GM21825 (cell line): ENCODE results near the gene ZNF431.
"Not testable (repeated sequence)": the region's sequence is repeated elsewhere in the genome, so short reads cannot be mapped to it uniquely, and the experiment has no call there.

Experiments
- ATAC-seq: cut with Tn5 transposase; IDR thresholded peaks from one replicate; pipeline ENCODE4 v1.9.1; 2021; ENCODE audit warnings: mild to moderate bottlenecking, moderate library complexity; ENCODE audit not compliant: unreplicated experiment

Gene ZNF431

GRCh38 chr19:21141787-21142464 is at the start of gene ZNF431:
Gene ZNF431 (plus strand): TSS chr19:21142040. CDS start chr19:21142184, 144 bp downstream.
- ATAC-seq = peak; percentile 99

DNA sequence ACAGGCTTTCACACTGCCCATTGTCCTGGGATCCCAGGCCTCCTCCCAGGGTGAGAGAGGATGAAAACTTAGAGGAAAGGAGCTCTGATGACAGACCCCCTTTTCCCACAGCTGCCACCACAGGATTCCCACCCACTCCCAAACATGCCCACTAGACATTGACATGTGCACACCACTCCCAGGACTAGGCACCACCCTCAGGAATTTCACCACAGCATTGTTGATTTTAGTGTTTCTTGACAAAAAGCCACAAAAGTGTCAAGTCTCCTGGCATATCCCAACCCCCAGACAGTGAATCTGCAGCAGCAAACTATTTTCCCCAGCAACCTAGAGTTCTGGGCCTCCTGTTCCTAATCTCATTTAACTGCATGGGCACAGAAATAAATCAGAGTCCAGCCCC is 49.7 kb upstream of the ZNF431 start:
- no peak for ATAC-seq

DNA sequence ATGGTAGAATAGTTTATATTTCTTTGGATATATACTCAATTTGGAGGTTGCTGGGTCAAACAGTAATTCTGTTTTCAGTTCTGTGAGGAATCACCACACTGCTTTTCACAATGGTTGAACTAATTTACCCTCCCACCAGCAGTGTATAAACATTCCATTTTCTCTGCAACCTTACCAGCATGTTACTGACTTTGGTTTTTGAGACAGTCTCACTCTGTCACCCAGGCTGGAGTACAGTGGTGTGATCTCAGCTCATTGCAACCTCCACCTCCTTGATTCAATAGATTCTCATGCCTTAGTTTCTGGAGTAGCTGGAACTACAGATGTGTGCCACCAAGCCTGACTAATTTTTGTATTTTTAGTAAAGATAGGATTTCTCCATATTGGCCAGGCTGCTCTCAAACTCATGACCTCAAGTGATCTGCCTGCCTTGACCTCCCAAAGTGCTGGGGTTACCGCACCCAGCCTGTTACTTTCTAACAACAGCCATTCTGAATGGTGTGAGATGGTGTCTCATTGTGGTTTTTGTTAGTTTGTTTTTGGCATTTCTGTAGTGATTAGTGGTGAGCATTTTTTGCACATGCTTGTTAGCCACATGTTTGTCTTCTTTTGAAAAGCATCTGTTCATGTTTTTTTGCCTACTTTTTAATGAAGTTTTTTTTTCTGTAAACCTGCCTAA is 47.4 kb upstream of the ZNF431 start:
- no peak for ATAC-seq

DNA sequence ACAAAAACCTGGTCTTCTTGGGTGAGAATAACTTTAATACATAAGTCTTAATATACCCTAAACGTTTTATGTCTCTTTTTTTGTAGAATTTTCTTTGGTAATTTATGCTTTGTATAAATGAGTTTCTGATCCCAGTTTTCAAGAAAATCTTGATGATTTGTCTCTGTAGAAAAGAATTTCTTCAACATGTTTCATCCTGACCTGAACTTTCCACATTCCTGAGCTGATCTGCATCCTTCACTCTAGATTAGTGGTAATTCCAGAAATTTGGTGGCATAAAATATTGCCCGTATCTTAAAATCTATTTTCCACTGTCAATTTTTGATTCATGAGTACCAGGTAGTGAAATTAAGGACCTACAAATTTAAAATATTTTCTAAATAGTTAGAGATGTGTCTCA is 43.5 kb upstream of the ZNF431 start:
- no peak for ATAC-seq

- ATAC-seq = no peak
These were observed 40.2 kb upstream of the ZNF431 start for GRCh38 chr19:21101521-21102242.

DNA sequence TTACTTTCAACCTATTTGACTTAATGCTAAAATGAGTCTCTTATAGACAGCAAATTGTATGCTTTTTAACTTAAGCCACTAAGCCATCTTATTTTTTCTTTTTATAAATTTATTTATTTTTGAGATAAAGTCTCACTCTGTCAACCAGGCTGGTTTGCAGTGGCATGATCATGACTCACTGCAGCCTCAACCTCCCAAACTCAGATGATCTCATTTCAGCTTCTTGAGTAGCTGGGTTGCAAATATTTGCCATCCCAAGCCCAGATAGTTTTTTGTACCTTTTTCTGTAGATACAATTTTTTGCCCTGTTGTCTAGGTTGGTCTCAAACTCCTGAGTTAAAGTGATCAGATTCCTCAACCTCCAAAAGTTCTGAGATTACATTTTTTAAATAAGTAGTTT is 32.7 kb upstream of the ZNF431 start:
- ATAC-seq = no peak

DNA sequence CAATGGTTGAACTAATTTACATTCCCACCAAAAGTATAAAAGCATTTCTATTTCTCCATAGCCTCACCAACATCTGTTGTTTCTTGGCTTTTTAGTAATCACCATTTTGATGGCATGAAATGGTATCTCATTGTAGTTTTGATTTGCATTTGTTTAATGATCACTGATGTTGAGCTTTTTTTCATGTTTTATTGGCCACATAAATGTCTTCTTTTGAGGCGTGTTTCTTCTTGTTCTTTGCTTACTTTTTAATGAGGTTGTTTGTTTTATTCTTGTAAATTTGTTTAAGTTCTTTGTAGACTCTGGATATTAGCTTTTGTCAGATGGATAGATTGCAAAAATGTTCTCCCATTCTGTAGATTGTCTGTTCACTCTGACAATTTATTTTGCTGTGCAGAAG is 31.7 kb upstream of the ZNF431 start:
- ATAC-seq = no peak

DNA sequence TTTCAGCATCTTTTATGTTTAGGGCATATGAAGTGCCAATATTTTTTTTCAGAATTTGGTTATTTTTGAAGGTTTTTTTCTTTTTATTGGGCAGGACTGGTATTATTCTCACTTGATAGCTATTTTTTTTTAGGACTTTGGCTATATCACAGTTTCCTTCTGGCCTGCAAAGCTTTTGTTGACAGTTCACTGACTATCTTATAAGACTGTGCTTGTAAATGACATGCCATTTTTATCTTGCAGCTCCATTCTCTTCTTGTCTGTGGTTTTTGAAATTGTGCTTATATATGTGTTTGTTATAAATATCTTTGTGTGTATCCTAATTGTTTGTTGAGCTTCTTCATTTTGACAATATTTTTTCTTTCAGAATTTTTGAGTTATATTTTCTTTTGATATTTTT is 26.4 kb upstream of the ZNF431 start:
- ATAC-seq = no peak

DNA sequence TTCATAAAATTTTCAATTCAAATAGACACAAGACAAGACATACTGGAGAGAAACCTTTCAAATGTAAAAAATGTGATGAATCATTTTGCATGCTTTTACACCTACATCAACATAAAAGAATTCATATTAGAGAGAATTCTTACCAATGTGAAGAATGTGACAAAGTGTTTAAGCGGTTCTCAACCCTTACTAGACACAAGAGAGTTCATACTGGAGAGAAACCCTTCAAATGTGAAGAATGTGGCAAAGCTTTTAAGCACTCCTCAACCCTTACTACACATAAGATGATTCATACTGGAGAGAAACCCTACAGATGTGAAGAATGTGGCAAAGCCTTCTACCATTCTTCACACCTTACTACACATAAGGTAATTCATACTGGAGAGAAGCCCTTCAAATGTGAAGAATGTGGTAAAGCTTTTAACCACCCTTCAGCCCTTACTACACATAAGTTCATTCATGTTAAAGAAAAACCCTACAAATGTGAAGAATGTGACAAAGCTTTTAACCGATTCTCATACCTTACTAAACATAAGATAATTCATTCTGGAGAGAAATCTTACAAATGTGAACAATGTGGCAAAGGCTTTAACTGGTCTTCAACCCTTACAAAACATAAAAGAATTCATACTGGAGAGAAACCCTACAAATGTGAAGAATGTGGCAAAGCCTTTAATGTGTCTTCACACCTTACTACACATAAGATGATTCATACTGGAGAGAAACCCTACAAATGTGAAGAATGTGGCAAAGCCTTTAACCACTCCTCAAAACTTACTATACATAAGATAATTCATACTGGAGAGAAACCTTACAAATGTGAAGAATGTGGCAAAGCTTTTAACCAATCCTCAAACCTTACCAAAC is 24.6 kb upstream of the ZNF431 start:
- ATAC-seq = no peak

DNA sequence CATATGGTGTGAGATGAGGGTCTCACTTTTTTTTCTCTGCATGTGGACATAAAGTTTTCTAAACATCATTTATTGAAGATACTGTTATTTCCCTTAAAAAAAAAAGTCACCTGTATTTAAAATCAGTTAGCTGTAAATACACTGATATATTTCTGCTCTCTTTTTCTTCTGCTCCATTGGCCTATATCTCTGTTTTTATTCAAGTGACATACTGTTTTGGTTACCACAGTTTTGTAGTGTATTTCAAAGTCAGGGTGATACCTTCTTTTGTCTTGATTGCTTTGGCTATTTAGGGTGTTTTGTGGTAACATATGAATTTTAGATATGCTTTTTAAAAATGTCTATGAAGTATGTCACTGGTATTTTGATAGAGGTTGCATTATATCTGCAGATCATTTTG is 15.8 kb upstream of the ZNF431 start:
- no peak for ATAC-seq

DNA sequence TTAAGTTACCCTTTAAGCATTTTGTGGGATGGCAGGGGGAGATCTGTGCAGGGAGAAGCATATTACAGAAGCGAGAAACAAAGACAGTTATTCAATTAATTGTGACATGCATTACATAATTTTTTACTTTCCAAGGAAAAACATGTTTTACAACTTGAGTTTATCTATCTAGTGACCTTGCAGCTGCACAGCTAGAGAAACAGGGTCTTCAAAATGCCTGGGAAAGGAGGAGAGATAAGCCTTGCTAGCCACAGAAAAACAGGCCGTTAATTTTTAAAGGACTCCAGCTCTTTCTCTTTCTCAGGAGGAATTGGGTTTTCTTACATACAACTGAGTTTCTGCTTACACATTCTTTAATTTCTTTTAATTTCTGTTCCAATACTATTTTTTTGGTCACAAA is 14.8 kb upstream of the ZNF431 start:
- ATAC-seq = no peak

- ATAC-seq = no peak
These were observed 13.9 kb upstream of the ZNF431 start for GRCh38 chr19:21127898-21128297.

- ATAC-seq = no peak
These were observed 12.7 kb upstream of the ZNF431 start for GRCh38 chr19:21128901-21129698.

DNA sequence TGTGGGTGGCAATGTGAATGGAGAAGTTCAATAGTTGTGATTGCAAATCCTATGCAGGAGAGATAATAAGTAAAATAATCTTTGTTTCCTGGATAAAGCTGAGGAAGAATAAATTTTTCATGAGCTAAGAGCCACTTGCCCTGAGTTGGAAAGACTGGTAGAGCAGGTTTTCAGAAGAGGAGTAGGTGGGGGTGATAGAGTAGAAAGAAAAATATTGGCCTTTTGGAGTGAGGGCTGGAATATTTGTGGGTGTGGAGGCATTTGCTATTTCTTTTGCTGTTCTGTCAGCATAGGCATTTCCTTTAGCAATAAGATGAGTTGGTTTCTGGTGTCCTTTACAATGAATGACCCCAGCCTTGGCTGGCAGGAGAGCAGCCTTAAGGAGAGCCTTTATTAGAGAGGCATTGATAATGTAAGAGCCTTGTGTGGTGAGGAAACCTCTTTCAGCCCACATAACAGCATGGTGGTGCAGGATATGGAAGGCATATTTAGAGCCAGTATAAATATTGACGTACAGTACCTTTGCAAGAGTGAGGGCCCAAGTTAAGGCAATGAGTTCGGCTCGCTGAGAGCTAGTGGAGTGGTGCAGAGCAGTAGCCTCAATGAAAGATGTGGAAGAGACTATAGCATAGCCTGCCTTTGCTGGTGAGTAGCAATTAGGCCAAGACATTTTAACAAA is 11.6 kb upstream of the ZNF431 start:
- ATAC-seq = no peak

GRCh38 chr19:21133633-21134032 is 8.2 kb upstream of the ZNF431 start:
- ATAC-seq = no peak

DNA sequence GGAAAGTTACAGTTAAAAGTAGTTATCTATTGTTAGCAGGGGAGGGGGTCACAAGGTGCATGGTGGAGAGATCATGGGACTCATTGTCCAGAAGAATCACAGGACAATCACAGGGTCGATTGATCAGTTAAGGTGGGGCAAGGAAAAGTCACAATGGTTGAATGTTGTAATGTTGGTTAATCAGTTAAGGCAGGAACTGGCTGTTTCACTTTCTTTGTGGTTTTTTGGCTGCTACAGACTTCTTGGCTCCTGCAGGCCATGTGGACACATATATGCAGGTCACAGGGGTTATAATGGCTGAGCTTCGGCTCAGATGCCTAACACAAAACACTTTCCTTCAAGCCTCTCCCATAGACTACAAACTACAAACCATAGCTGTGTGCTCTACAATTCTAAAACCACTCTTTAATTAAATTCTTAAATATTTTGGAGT is 6.9 kb upstream of the ZNF431 start:
- no peak for ATAC-seq

GRCh38 chr19:21135433-21135832 is 6.4 kb upstream of the ZNF431 start:
- no peak for ATAC-seq

GRCh38 chr19:21138130-21138529 is 3.7 kb upstream of the ZNF431 start:
- no peak for ATAC-seq

- ATAC-seq = not testable (repeated sequence)
These were observed 834 bp upstream of the ZNF431 start for GRCh38 chr19:21141006-21141405.

GRCh38 chr19:21143428-21143827 is 1.6 kb downstream of the ZNF431 start:
- ATAC-seq = no peak
